GM23338 (cell line): Measurements from ENCODE around the gene TNS3. TPM values are rescaled to one million over a fixed set of nuclear protein-coding genes. Genes with fewer than 3 reads are reported as not detected.

Experiments
- ATAC-seq: fragments of 200-7000 bp; cut with Tn5 transposase; 3 replicates; pipeline ENCODE4 v1.9.1; 2020
- DNase-seq: peaks from one replicate; pipeline ENCODE4 v3.0.0-alpha.2; 2015; ENCODE audit warnings: low spot score
- H2AFZ ChIP-seq: fragments of 200-600 bp; sonication (generic); 2 replicates; pipeline ENCODE4 v1.8.0; 2016; ENCODE audit warnings: antibody characterized with exemption, mild to moderate bottlenecking, moderate library complexity
- H3F3A ChIP-seq: fragments of 200-600 bp; sonication (generic); replicated peaks from 2 replicates; pipeline ENCODE4 v1.8.0; 2017; ENCODE audit warnings: antibody characterized with exemption, mixed run types, low read depth
- H3K27ac ChIP-seq: fragments of 200-600 bp; sonication (generic); 2 replicates; pipeline ENCODE4 v1.6.1; 2016; ENCODE audit warnings: low read depth
- H3K27me3 ChIP-seq: fragments of 200-600 bp; sonication (generic); 2 replicates; pipeline ENCODE4 v1.8.0; 2016; ENCODE audit warnings: mild to moderate bottlenecking, mixed run types, moderate library complexity; ENCODE audit not compliant: insufficient read depth
- H3K36me3 ChIP-seq: fragments of 200-600 bp; sonication (generic); 2 replicates; pipeline ENCODE4 v1.8.0; 2016; ENCODE audit warnings: mild to moderate bottlenecking; ENCODE audit not compliant: insufficient read depth
- H3K4me1 ChIP-seq: fragments of 200-600 bp; sonication (generic); 2 replicates; pipeline ENCODE4 v1.8.0; 2016; ENCODE audit warnings: mild to moderate bottlenecking, moderate library complexity; ENCODE audit not compliant: insufficient read depth
- H3K4me2 ChIP-seq: fragments of 200-600 bp; sonication (generic); 2 replicates; pipeline ENCODE4 v1.7.1; 2017; ENCODE audit warnings: mixed run types
- H3K4me3 ChIP-seq: fragments of 200-600 bp; sonication (generic); 2 replicates; pipeline ENCODE4 v1.6.1; 2016; ENCODE audit warnings: mixed run types
- H3K79me2 ChIP-seq: fragments of 200-600 bp; sonication (generic); replicated peaks from 2 replicates; pipeline ENCODE4 v1.8.0; 2017; ENCODE audit warnings: mild to moderate bottlenecking; ENCODE audit not compliant: insufficient read depth
- H3K9me2 ChIP-seq: fragments of 200-600 bp; sonication (generic); 2 replicates; pipeline ENCODE4 v1.8.0; 2017; ENCODE audit not compliant: insufficient read depth
- H4K20me1 ChIP-seq: fragments of 200-600 bp; sonication (generic); replicated peaks from 2 replicates; pipeline ENCODE4 v1.8.0; 2017; ENCODE audit warnings: mild to moderate bottlenecking; ENCODE audit not compliant: insufficient read depth
- H3K27ac Mint-ChIP-seq: 2 replicates; pipeline ENCODE4 v1.8.0; 2020; ENCODE audit warnings: inconsistent platforms, mild to moderate bottlenecking, moderate library complexity, mixed read lengths
- H3K27me3 Mint-ChIP-seq: 3 replicates; pipeline ENCODE4 v1.8.0; 2022; ENCODE audit warnings: low read depth, mild to moderate bottlenecking, moderate library complexity, mixed read lengths, inconsistent platforms; ENCODE audit not compliant: insufficient read depth, poor library complexity
- H3K36me3 Mint-ChIP-seq: 3 replicates; pipeline ENCODE4 v1.8.0; 2021; ENCODE audit warnings: low read depth, mild to moderate bottlenecking, inconsistent platforms, moderate library complexity, mixed read lengths
- H3K4me1 Mint-ChIP-seq: 3 replicates; pipeline ENCODE4 v1.8.0; 2020; ENCODE audit warnings: mild to moderate bottlenecking, inconsistent platforms, mixed read lengths
- H3K4me3 Mint-ChIP-seq: 3 replicates; pipeline ENCODE4 v1.8.0; 2021; ENCODE audit warnings: moderate library complexity, mild to moderate bottlenecking, inconsistent platforms, mixed read lengths
- H3K9me3 Mint-ChIP-seq: 3 replicates; pipeline ENCODE4 v1.8.0; 2020; ENCODE audit warnings: moderate library complexity, mild to moderate bottlenecking, inconsistent platforms, mixed read lengths
- CREB1 ChIP-seq: fragments of 250-450 bp; sonication (Bioruptor Pico); IDR thresholded peaks from 2 replicates; pipeline ENCODE4 v1.5.0; 2020; ENCODE audit warnings: low read depth, mild to moderate bottlenecking, moderate library complexity
- CTCF ChIP-seq, 2 experiments: fragments of 200-600 bp in 1 of 2; sonication (generic) in 1 of 2; conservative IDR thresholded peaks; 2 replicates each; pipeline versions ENCODE4 v1.5.1 to v1.6.1; 2016 to 2017; ENCODE audit warnings: antibody characterized with exemption in 2 of 2, low read depth in 2 of 2, mild to moderate bottlenecking in 2 of 2, moderate library complexity in 1 of 2
- ETS1 ChIP-seq: IDR thresholded peaks from 2 replicates; pipeline ENCODE4 v1.6.1; 2016; ENCODE audit warnings: antibody characterized with exemption
- EZH2 ChIP-seq: fragments of 200-600 bp; sonication (generic); IDR thresholded peaks from one replicate; pipeline ENCODE4 v1.8.0; 2017; ENCODE audit warnings: antibody characterized with exemption, mild to moderate bottlenecking, low read depth; ENCODE audit not compliant: unreplicated experiment
- POLR2AphosphoS5 ChIP-seq: IDR thresholded peaks from 2 replicates; pipeline ENCODE4 v1.6.1; 2016; ENCODE audit warnings: antibody characterized with exemption, low read depth
- STAT1 ChIP-seq: IDR thresholded peaks from one replicate; pipeline ENCODE4 v1.6.1; 2016; ENCODE audit warnings: antibody characterized with exemption; ENCODE audit not compliant: unreplicated experiment
- ZNF331 ChIP-seq: fragments of 250-450 bp; sonication (Bioruptor Pico); IDR thresholded peaks from 2 replicates; pipeline ENCODE4 v1.5.0; 2020; ENCODE audit warnings: low read depth, mild to moderate bottlenecking, moderate library complexity
- ZNF462 ChIP-seq: fragments of 250-450 bp; sonication (Bioruptor Pico); IDR thresholded peaks from 2 replicates; pipeline ENCODE4 v1.5.0; 2020; ENCODE audit warnings: mild to moderate bottlenecking, moderate library complexity
- polyA plus RNA-seq: library from polyadenylated mRNA; unstranded; fragments of >200 nt; fragmentation: Nextera tagmentation; extraction: Ambion mirVana; gene quantifications from 2 replicates; pipeline ENCODE4 v1.2.1, GENCODE V29; 2016
- total RNA-seq: library from RNA; depleted of rRNA; stranded (reverse); fragments of >200 nt; shearing (Covaris generic); gene quantifications from 2 replicates; pipeline ENCODE4 v1.2.3, GENCODE V29; 2014

The TNS3 gene
- total and polyA plus RNA-seq, 2 experiments from 2014 or later, result 6.2 to 28.7 TPM

- no peak for TF ChIP-seq EZH2
- no peak for TF ChIP-seq POLR2AphosphoS5
Observed at GRCh38 chr7:47446871-47447466, 134.9 kb downstream of the TNS3 start (continued).

GRCh38 chr7:47444376-47445098 lies 137.4 kb downstream of the TNS3 start:
- H2AFZ ChIP-seq, result no peak overlapping the region
- TF ChIP-seq STAT1, result no peak
- TF ChIP-seq CTCF (conservative IDR thresholded peaks at IDR 0.05; ENCODE audit: low read depth in 2 of 2), result peak; percentile 61
- no peak for TF ChIP-seq ZNF331 (CRISPR knock-in tag)
- no peak for TF ChIP-seq ZNF462
- TF ChIP-seq ETS1, result no peak
- TF ChIP-seq CREB1 (CRISPR knock-in tag), result no peak
- peaks cover 11% of the 10 kb centered on the region; the same call in 2 of the 3 replicates for H3K4me1 Mint-ChIP-seq
- ATAC-seq (peak; percentile 29; the same call in 2 of the 3 replicates), DNase-seq (peak; percentile 54)
- no peak overlapping the region for H3K27ac ChIP-seq
- H3K27me3 Mint-ChIP-seq, result peaks cover 7% of the 10 kb centered on the region
- H3K27me3 ChIP-seq, result no peaks in the 10 kb centered on the region
- H3K4me3 Mint-ChIP-seq, result no peak overlapping the region
- no peaks in the 10 kb centered on the region for H3K9me3 Mint-ChIP-seq
- H3K9me2 ChIP-seq, result no peaks in the 10 kb centered on the region
- H3K79me2 ChIP-seq, result peaks cover 16% of the 10 kb centered on the region
- H3F3A ChIP-seq, result no peaks in the 10 kb centered on the region
- peaks cover 3% of the 10 kb centered on the region; the same call in 1 of the 3 replicates for H3K36me3 Mint-ChIP-seq
- H3K4me3 ChIP-seq, result no peak overlapping the region
- no peaks in the 10 kb centered on the region for H3K36me3 ChIP-seq
- H3K4me1 ChIP-seq, result no peaks in the 10 kb centered on the region
- peaks cover 7% of the 10 kb centered on the region; the same call in 1 of the 2 replicates for H4K20me1 ChIP-seq
- H3K27ac Mint-ChIP-seq, result no peak overlapping the region
- H3K4me2 ChIP-seq, result no peak overlapping the region
